ENCODE measurements around the gene VGF. TPM values are rescaled to one million over a fixed set of nuclear protein-coding genes. Genes with fewer than 3 reads are reported as not detected.

VGF gene
- total RNA-seq, 1 donor from 2014 or later = 8.4 TPM

GRCh38 chr7:101153969-101154692, 11.2 kb downstream of the VGF start, which contains the start of gene AP1S1:
AP1S1 (plus strand) TSS chr7:101154476; CDS start chr7:101154515, 39 bp downstream.
- Mint-ChIP-seq H3K27me3 (ENCODE audit: unreplicated experiment) (peaks cover 8% of the 10 kb centered on the region), H3K4me1 (ENCODE audit: low read depth, unreplicated experiment) (peaks cover 7% of the 10 kb centered on the region), H3K27ac (ENCODE audit: unreplicated experiment) (peak within 1 kb of the TSS; percentile 80), H3K4me3 (ENCODE audit: unreplicated experiment) (peak within 1 kb of the TSS; percentile 78), H3K36me3 (ENCODE audit: unreplicated experiment) (no peaks in the 10 kb centered on the region), H3K9me3 (ENCODE audit: unreplicated experiment) (peaks cover 7% of the 10 kb centered on the region)
- peak; percentile 99 for DNase-seq
- no peak for TF ChIP-seq CTCF (IDR thresholded peaks at IDR 0.05; ENCODE audit: partially characterized antibody, unreplicated experiment)

- peaks cover 7% of the 10 kb centered on the region for H3K4me1 Mint-ChIP-seq (ENCODE audit: low read depth, unreplicated experiment)
- H3K27ac Mint-ChIP-seq (ENCODE audit: unreplicated experiment) = no peak overlapping the region
- no peaks in the 10 kb centered on the region for H3K36me3 Mint-ChIP-seq (ENCODE audit: unreplicated experiment)
- H3K4me3 Mint-ChIP-seq (ENCODE audit: unreplicated experiment) = no peak overlapping the region
- no peak for TF ChIP-seq CTCF (IDR thresholded peaks at IDR 0.05; ENCODE audit: partially characterized antibody, unreplicated experiment)
- DNase-seq = no peak
- H3K9me3 Mint-ChIP-seq (ENCODE audit: unreplicated experiment) = peaks cover 5% of the 10 kb centered on the region
- peaks cover 8% of the 10 kb centered on the region for H3K27me3 Mint-ChIP-seq (ENCODE audit: unreplicated experiment)
These were observed 13.3 kb downstream of the VGF start for GRCh38 chr7:101151908-101152651.

GRCh38 chr7:101140746-101141382, 24.5 kb downstream of the VGF start:
- no peak for DNase-seq
- Mint-ChIP-seq H3K9me3 (ENCODE audit: unreplicated experiment) (peaks cover 3% of the 10 kb centered on the region), H3K27ac (ENCODE audit: unreplicated experiment) (no peak overlapping the region), H3K27me3 (ENCODE audit: unreplicated experiment) (peaks cover 5% of the 10 kb centered on the region), H3K4me1 (ENCODE audit: low read depth, unreplicated experiment) (no peaks in the 10 kb centered on the region), H3K4me3 (ENCODE audit: unreplicated experiment) (no peak overlapping the region), H3K36me3 (ENCODE audit: unreplicated experiment) (no peaks in the 10 kb centered on the region)
- TF ChIP-seq CTCF (IDR thresholded peaks at IDR 0.05; ENCODE audit: partially characterized antibody, unreplicated experiment) = no peak

- Mint-ChIP-seq H3K36me3 (ENCODE audit: unreplicated experiment) (no peaks in the 10 kb centered on the region), H3K27ac (ENCODE audit: unreplicated experiment) (no peak overlapping the region), H3K4me1 (ENCODE audit: low read depth, unreplicated experiment) (no peaks in the 10 kb centered on the region), H3K9me3 (ENCODE audit: unreplicated experiment) (peaks cover 3% of the 10 kb centered on the region), H3K4me3 (ENCODE audit: unreplicated experiment) (no peak overlapping the region), H3K27me3 (ENCODE audit: unreplicated experiment) (peaks cover 7% of the 10 kb centered on the region)
- no peak for TF ChIP-seq CTCF (IDR thresholded peaks at IDR 0.05; ENCODE audit: partially characterized antibody, unreplicated experiment)
- no peak for DNase-seq
These were observed 25.1 kb downstream of the VGF start for GRCh38 chr7:101140339-101140699.
